GM19351 (cell line): ENCODE measurements around the gene GAA.
A peak's percentile ranks its signal among the peaks of the same experiment; 100 is the strongest.
"Not testable (repeated sequence)": the region's sequence is repeated elsewhere in the genome, so short reads cannot be mapped to it uniquely, and the experiment has no call there.

Experiments used
- ATAC-seq: cut with Tn5 transposase; IDR thresholded peaks from one replicate; pipeline ENCODE4 v1.9.1; 2021; ENCODE audit warnings: mild to moderate bottlenecking, moderate library complexity; ENCODE audit not compliant: unreplicated experiment

The GAA gene

GRCh38 chr17:80141463-80142165 lies 40.2 kb downstream of the GAA start:
- no peak for ATAC-seq

GRCh38 chr17:80142929-80143328 lies 41.5 kb downstream of the GAA start:
- no peak for ATAC-seq

- ATAC-seq: no peak
These were observed 44.0 kb downstream of the GAA start for GRCh38 chr17:80145076-80146075.

GRCh38 chr17:80146121-80147034 lies 45.0 kb downstream of the GAA start:
- no peak for ATAC-seq

GRCh38 chr17:80147035-80147822 lies 45.8 kb downstream of the GAA start, which contains the start of gene EIF4A3:
Gene EIF4A3, minus strand, starts transcription at chr17:80147128. Its CDS starts 167 bp downstream, at chr17:80146961.
- ATAC-seq: peak; percentile 90

GRCh38 chr17:80151333-80151732 lies 50.0 kb downstream of the GAA start:
- ATAC-seq: no peak

GRCh38 chr17:80152081-80152702 lies 50.8 kb downstream of the GAA start:
- ATAC-seq: no peak

GRCh38 chr17:80153004-80153403 lies 51.6 kb downstream of the GAA start:
- ATAC-seq: no peak

- ATAC-seq: no peak
These were observed 52.8 kb downstream of the GAA start for GRCh38 chr17:80154166-80154565.

GRCh38 chr17:80155600-80155999 lies 54.2 kb downstream of the GAA start:
- ATAC-seq: not testable (repeated sequence)

GRCh38 chr17:80158846-80159245 lies 57.5 kb downstream of the GAA start:
- no peak for ATAC-seq

- ATAC-seq: no peak
These were observed 59.2 kb downstream of the GAA start for GRCh38 chr17:80160536-80160935.

GRCh38 chr17:80163336-80163735 lies 62.0 kb downstream of the GAA start:
- ATAC-seq: no peak

GRCh38 chr17:80164185-80164584 lies 62.8 kb downstream of the GAA start:
- no peak for ATAC-seq

GRCh38 chr17:80166446-80166845 lies 65.1 kb downstream of the GAA start:
- ATAC-seq: no peak

- ATAC-seq: no peak
These were observed 67.0 kb downstream of the GAA start for GRCh38 chr17:80168371-80168770.

GRCh38 chr17:80169107-80169506 lies 67.7 kb downstream of the GAA start:
- no peak for ATAC-seq
